ENCODE data around the gene BAHCC1.

BAHCC1 gene

GRCh38 chr17:81392909-81393654 lies 2.2 kb upstream of the BAHCC1 start:
- DNase-seq (ENCODE audit: low read depth), result no peak
- TF ChIP-seq CTCF (IDR thresholded peaks at IDR 0.05; ENCODE audit: insufficient read depth, low read depth, low read length, missing control alignments), result no peak
- peak overlapping the region; percentile 57 for H3K4me3 ChIP-seq (ENCODE audit: low read length)

GRCh38 chr17:81393684-81394376 lies 1.4 kb upstream of the BAHCC1 start:
- TF ChIP-seq CTCF (IDR thresholded peaks at IDR 0.05; ENCODE audit: insufficient read depth, low read depth, low read length, missing control alignments), result no peak
- peak overlapping the region; percentile 57 for H3K4me3 ChIP-seq (ENCODE audit: low read length)
- DNase-seq (ENCODE audit: low read depth), result peak; percentile 100

GRCh38 chr17:81394377-81394920 lies 808 bp upstream of the BAHCC1 start:
- no peak for TF ChIP-seq CTCF (IDR thresholded peaks at IDR 0.05; ENCODE audit: insufficient read depth, low read depth, low read length, missing control alignments)
- peak overlapping the region; percentile 21 for H3K4me3 ChIP-seq (ENCODE audit: low read length)
- DNase-seq (ENCODE audit: low read depth), result no peak

- no peak for DNase-seq (ENCODE audit: low read depth)
- peak overlapping the region; percentile 60 for H3K4me3 ChIP-seq (ENCODE audit: low read length)
- TF ChIP-seq CTCF (IDR thresholded peaks at IDR 0.05; ENCODE audit: insufficient read depth, low read depth, low read length, missing control alignments), result no peak
Measured at GRCh38 chr17:81395600-81396277, 482 bp downstream of the BAHCC1 start.

- TF ChIP-seq CTCF (IDR thresholded peaks at IDR 0.05; ENCODE audit: insufficient read depth, low read depth, low read length, missing control alignments), result no peak
- H3K4me3 ChIP-seq (ENCODE audit: low read length), result peak overlapping the region; percentile 60
- no peak for DNase-seq (ENCODE audit: low read depth)
Measured at GRCh38 chr17:81396278-81396721, 1.0 kb downstream of the BAHCC1 start.

GRCh38 chr17:81396722-81397313 lies 1.6 kb downstream of the BAHCC1 start:
- peak overlapping the region; percentile 60 for H3K4me3 ChIP-seq (ENCODE audit: low read length)
- TF ChIP-seq CTCF (IDR thresholded peaks at IDR 0.05; ENCODE audit: insufficient read depth, low read depth, low read length, missing control alignments), result no peak
- peak; percentile 58 for DNase-seq (ENCODE audit: low read depth)
